ENCODE data around the gene KCND2. TPM values are rescaled to one million over a fixed set of nuclear protein-coding genes. Genes with fewer than 3 reads are reported as not detected.

Gene KCND2
- total RNA-seq, 1 donor from 2014 or later = 0.79 TPM

DNA sequence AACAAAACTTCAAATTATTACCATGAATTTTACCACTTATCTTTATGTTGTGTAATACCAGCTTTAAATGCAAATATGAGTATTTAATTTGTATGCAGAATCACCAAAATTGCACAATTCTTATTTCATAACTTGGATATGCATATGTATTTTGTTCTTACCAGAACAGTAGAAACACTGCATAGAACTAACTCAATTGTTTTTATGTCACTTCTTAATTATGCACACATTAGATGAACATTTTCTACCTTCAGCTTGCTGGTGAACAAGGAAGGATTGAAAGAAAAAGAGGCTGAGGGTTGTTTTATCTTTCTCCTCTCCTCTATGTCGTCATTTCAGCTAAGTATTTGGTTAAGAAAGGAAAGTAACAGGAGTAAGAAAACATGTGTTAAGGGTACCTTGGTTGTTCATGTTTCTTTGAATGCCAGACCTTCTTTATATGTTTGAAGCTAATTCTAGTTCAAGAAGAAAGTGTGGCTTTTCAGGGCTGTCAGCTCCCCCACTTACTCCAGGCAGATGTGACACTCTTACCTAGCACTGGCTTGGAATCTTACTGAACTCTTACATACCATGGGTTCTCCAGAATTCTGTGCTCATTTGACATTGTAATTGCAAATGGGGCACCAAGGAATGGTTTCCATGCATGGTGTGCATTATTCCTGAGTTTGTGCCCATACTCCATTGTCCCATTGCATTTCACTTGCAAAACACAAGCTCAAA is 436.4 kb downstream of the KCND2 start:
- no peak for DNase-seq

DNA sequence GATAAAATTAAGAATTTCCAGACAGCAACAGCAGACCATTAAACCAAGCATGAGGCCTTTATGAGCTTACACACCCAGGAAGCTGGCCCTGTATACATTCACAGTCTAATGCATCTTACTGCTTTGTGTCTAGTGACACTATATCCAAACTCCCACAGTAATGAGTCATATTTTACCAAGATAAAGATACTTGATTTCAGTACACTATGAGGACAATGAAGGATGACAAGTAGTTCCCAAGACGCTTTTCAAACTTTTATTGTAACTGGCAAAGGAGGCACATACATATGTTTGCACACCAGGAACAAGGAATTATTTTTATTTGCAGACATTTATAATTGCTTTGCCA is 437.0 kb downstream of the KCND2 start:
- DNase-seq = no peak

- no peak for DNase-seq
Observed at GRCh38 chr7:120714945-120715344, 442.0 kb downstream of the KCND2 start.

DNA sequence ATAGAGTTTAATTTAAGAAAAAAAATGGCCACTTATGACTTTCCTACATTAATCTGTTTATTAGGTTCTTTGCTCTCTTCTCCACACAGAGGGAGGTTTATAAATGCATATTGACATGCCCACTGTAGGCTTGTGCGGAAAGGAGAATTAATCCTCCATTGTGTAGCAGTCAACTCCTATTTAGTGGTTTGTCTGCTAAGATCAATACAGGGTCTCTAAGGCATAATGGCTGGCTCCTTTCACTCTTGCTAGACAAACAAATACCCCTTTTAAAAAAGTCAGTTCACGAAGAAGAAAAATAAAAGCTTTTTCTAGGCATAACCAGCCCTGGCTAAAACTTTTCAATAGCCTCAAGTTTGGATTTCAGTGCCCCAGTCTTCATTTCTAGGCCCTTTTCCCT is 443.3 kb downstream of the KCND2 start:
- DNase-seq = no peak

DNA sequence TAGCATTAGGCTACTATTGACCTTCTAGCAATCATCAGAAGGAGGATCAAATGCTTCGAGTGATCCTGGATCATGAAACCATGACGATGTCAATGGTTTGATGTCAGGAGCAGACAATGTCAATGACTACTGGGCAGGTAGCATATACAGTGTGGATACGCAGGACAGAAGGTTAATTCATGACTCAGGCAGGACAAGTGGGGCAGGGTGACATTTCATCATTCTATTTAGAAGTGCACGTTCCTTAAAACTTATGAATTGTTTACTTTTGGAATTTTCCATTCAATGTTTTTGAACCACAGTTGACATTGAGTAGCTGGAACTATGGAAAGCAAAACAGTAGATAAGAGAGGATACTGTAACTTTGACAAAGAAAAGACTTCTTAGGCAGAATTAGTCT is 444.2 kb downstream of the KCND2 start:
- DNase-seq = no peak

DNA sequence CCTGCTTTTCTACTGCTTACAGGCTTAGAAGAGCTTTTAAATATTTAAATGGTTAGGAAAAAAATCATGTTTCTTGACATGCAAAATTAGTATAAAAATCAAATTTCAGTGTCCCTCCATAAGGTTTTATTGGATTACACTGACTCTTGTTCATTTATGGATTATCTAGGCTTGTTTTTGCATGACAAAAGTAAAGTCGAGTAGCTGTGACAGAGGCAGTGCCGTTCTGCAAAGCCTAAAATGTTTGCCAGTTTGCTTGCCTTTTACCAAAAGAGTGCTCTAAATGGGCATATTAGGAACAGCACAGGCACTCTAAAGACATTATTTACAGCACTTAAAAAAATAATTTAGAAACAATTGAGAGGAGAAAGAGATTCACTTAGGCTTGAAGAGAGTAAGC is 445.4 kb downstream of the KCND2 start:
- no peak for DNase-seq

- no peak for DNase-seq
Observed at GRCh38 chr7:120720317-120720716, 447.3 kb downstream of the KCND2 start.

DNA sequence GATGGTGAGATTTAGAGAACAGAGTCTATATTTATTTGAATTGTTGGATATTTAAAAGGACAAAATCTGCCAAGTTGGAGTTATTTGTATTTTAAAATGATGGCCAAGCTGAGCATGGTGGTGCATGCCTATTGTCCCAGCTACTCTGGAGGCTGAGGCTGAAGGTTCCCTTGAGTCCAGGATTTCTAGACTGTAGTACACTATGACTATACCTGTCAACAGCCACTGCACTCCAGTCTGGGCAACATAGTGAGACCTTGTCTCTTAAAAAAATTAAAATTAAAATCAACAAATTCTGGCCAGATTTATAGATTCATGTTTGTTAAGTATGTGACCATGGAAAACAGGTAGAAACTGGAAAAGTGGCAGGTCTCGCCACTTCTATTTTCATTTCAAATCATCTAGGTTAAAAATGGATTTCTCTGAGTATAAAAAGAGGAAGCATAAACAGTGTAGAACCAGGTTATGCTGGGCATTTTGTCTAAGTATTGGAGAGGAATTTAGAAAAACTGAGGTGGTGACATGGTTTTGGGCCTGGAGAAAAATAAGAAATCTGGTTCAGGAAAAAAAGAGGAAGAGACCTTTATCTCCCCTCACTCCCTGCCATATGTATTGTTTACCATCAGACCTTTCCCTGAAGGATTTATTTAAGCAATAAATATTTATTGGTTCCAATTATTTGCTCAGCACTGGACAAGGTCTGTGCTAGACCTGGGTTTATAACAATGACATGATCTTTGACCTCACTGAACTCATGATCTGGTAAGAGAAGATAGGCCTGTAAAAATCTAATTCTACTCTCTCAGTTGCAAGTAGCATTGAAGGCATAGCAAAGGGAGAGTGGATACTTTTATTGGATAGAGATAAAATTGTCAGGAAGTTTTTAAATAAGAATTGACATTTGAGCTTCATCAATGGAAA is 450.8 kb downstream of the KCND2 start:
- DNase-seq = no peak

DNA sequence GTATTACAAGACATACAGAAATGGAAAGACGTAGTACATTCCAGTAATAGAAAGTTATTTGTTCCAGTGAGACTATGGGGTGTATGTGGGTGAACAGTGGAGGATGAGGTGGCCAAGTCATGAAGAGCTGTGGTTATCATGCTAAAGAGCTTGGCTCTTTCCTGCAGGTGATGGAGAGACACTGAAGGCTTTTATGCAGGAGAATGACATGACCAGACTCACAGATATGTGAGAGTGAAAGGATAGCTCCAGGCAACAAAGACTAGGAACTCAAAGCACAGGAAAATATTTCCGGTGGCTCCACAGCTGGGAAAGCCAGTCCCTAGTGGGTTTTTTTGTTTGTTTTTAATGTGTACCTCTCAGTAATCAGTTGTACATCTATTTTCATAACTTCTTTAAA is 451.5 kb downstream of the KCND2 start:
- DNase-seq = no peak

DNA sequence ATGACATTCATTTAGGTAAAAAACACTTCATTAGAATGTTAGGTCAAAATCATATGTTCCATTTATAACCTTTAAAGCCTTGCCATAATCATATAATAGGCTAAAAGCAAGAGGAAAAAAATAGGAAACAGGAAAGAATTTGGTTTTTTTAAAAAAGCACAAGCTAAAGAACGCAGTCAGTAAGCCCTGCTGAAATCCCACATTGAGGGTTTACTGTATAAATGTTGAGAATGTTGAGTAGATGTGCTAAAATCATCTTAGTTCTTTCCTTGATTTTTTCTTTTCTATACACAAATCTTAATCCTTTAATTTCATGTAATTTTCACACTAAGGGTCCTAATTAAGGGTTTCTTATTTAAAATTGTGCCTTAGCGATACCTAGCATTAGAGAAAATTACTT is 452.0 kb downstream of the KCND2 start:
- DNase-seq = no peak

GRCh38 chr7:120725376-120726039 is 452.5 kb downstream of the KCND2 start:
- peak; percentile 62 for DNase-seq

DNA sequence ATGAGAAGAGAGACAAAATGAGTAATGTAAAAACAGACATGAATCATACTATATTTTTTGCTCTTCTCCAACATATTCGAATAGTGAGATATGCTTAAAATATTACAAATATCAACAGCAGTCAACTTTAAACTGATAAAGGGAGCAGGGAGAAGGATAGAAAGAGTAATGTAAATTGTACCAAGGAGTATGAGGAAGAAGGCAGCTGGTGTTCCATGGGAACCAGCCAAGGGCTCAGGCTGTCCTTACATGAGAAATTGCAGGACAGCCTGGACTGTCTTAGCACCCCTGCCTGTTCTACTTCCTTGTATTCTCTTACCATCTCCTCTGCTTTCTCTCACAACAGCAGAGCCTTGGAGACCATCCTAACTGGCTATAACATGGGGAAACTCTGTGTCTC is 456.3 kb downstream of the KCND2 start:
- DNase-seq = no peak

DNA sequence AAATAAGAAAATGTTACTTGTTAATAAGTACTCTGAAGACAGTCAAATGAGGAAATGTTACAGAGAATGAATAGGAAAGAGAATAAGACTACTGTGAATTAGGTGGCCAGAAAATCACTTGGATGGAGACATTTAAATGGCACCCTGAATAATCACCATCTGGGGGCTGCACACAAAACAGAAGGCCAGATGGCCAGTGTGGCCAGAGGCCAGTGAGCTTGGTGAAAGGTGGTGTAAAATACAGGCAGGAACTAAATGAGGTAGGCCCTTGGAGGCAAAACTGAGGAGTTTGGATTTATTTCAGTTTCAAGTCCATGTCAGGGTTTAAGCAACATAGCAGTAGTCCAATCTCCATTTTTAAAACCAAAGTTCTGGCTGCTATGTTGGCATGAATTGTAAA is 458.3 kb downstream of the KCND2 start:
- DNase-seq = no peak

DNA sequence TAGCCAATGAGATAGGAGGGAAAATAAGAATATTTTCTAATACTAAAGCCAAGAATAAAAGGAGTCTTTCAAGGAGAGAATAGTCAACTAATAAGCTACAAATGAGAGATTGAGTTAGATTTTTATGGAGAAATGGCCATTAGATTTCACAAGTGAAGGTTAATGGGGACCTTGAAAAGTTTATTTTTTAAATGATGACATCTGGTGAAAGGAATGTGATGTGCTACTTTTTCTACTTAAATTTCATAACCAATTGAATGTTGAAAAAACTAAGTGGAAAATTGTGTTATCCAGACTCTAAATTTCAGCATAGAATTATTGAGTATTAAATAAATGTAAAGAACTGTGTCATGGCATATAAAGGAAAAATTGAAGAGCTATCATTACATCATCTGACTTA is 459.3 kb downstream of the KCND2 start:
- DNase-seq = no peak

- DNase-seq = no peak
Observed at GRCh38 chr7:120733143-120733542, 460.2 kb downstream of the KCND2 start.

GRCh38 chr7:120733835-120734234 is 460.9 kb downstream of the KCND2 start:
- DNase-seq = no peak

DNA sequence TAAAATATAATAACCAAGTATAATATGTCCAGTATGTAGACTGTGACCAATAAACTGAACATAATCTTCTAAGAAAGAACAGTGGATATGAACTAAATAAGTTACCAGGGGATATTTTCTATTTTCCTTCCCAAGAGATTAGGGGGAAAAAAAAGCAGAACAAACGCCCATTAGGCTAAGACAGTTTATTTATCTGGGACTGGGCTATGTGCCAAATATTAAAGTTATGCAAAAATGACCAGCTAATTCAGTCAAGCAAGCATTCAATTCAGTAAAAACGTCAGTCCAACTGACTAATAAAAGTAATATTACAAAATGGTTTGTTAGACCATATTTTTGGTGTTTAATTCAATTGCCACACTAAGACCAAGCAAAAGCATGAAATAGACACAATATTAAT is 462.8 kb downstream of the KCND2 start:
- no peak for DNase-seq

GRCh38 chr7:120738816-120739215 is 465.8 kb downstream of the KCND2 start:
- no peak for DNase-seq

DNA sequence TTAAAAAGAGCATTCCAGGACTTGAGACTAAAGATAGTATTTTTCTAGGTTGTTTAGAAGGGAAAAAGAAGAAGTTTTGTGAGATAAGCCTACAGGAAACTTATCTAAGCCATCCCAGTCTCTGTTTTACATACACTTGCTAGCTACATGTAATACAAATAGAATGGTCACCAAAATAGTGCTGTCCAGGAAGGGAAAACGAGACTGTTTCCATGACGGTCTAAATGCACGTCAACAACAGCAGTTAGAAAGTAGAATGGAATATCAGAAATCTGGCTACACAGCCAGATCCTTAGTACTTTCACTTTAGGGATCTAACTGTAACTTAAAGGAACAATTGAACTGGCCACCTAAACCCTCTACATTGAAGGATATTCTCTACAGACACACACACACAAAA is 467.4 kb downstream of the KCND2 start:
- peak; percentile 24 for DNase-seq

- no peak for DNase-seq
Observed at GRCh38 chr7:120741371-120742042, 468.5 kb downstream of the KCND2 start.

GRCh38 chr7:120742372-120742771 is 469.4 kb downstream of the KCND2 start:
- no peak for DNase-seq

DNA sequence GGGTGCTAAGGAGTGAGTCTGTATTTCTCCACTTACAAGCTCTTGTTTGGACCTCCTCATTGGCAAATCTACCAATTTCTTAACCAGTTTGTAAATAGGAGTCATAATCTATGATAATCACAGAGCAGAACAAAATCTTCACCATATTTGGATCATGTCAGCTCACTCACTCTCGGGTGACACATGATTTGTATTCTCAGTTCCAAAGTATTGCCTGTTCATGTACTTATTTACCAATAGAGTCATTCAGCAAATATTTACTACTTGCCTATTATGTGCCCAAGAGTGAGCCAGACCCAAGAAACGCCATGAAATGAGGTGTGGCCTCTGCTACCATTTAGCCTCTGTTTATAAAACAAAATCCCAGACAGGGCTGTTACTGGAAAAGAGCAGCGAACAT is 470.2 kb downstream of the KCND2 start:
- DNase-seq = no peak

DNA sequence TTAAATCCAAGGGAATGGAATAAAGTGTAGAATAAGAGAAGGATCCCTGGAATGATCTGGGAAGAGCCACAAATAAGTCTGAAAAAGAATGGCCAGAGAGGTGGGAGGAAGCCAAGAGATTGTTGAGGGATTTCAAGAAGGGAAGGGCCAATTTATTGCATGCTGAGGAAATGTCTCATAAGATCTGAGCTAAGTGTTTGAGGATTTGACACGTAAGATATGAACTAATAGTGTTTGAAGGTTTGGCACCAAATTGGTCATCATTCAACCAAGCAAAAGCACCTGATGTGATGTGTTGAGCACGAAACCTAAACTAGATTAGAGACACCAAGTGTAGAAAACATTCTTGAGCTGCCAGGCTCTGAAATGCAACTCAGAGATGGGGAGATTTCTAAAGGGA is 487.1 kb downstream of the KCND2 start:
- no peak for DNase-seq

All from skin of body (tissue), 2 donors.